Measurements from ENCODE around the gene THBS2. TPM values are rescaled to one million over a fixed set of nuclear protein-coding genes. Genes with fewer than 3 reads are reported as not detected.

Gene THBS2
- total RNA-seq, 1 experiment from 2014 or later: not detected

- Mint-ChIP-seq H3K4me1 (ENCODE audit: insufficient read depth, unreplicated experiment) (peaks cover 6% of the 10 kb centered on the region), H3K4me3 (ENCODE audit: unreplicated experiment) (no peak overlapping the region), H3K27me3 (ENCODE audit: insufficient read depth, unreplicated experiment) (no peaks in the 10 kb centered on the region), H3K27ac (ENCODE audit: low read depth, unreplicated experiment) (no peak overlapping the region), H3K36me3 (ENCODE audit: insufficient read depth, unreplicated experiment) (peaks cover 7% of the 10 kb centered on the region), H3K9me3 (ENCODE audit: unreplicated experiment) (no peaks in the 10 kb centered on the region)
- DNase-seq (ENCODE audit: unreplicated experiment): no peak
- POLR2A ChIA-PET: no interaction called here
- no peak for TF ChIP-seq CTCF (IDR thresholded peaks at IDR 0.05; ENCODE audit: unreplicated experiment)
- CTCF ChIA-PET: no interaction called here
- BruUV-seq (replicated peaks): no TSS peak
- intact Hi-C loops (cut with micrococcal nuclease): no loop called here
Measured at GRCh38 chr6:169177516-169178166, 76.0 kb downstream of the THBS2 start.

- no peak for DNase-seq (ENCODE audit: unreplicated experiment)
- intact Hi-C loops (cut with micrococcal nuclease): no loop called here
- Mint-ChIP-seq H3K4me3 (ENCODE audit: unreplicated experiment) (no peak overlapping the region), H3K4me1 (ENCODE audit: insufficient read depth, unreplicated experiment) (peaks cover 13% of the 10 kb centered on the region), H3K27me3 (ENCODE audit: insufficient read depth, unreplicated experiment) (no peaks in the 10 kb centered on the region), H3K9me3 (ENCODE audit: unreplicated experiment) (no peaks in the 10 kb centered on the region), H3K36me3 (ENCODE audit: insufficient read depth, unreplicated experiment) (peaks cover 7% of the 10 kb centered on the region), H3K27ac (ENCODE audit: low read depth, unreplicated experiment) (no peak overlapping the region)
- CTCF ChIA-PET: no interaction called here
- POLR2A ChIA-PET: no interaction called here
- TF ChIP-seq CTCF (IDR thresholded peaks at IDR 0.05; ENCODE audit: unreplicated experiment): no peak
- no TSS peak for BruUV-seq (replicated peaks)
Measured at GRCh38 chr6:169176361-169176991, 77.2 kb downstream of the THBS2 start.

GRCh38 chr6:169175360-169175887 is 78.2 kb downstream of the THBS2 start:
- Mint-ChIP-seq H3K4me3 (ENCODE audit: unreplicated experiment) (no peak overlapping the region), H3K4me1 (ENCODE audit: insufficient read depth, unreplicated experiment) (peaks cover 13% of the 10 kb centered on the region), H3K36me3 (ENCODE audit: insufficient read depth, unreplicated experiment) (peaks cover 7% of the 10 kb centered on the region), H3K27me3 (ENCODE audit: insufficient read depth, unreplicated experiment) (no peaks in the 10 kb centered on the region), H3K9me3 (ENCODE audit: unreplicated experiment) (no peaks in the 10 kb centered on the region), H3K27ac (ENCODE audit: low read depth, unreplicated experiment) (no peak overlapping the region)
- ChIA-PET CTCF (interaction anchor here (0.6 kb wide), 1 partner anchor 219 kb away, joined by 5 read pairs; no protein-coding TSS in a partner anchor), POLR2A (interaction anchor here (0.9 kb wide), 1 partner anchor 64 kb away, joined by 3 read pairs; no protein-coding TSS in a partner anchor)
- no peak for DNase-seq (ENCODE audit: unreplicated experiment)
- no peak for TF ChIP-seq CTCF (IDR thresholded peaks at IDR 0.05; ENCODE audit: unreplicated experiment)
- intact Hi-C loops (cut with micrococcal nuclease): no loop called here
- no TSS peak for BruUV-seq (replicated peaks)

- no peak for TF ChIP-seq CTCF (IDR thresholded peaks at IDR 0.05; ENCODE audit: unreplicated experiment)
- POLR2A ChIA-PET: interaction anchor here (0.6 to 0.9 kb wide), 2 partner anchors 9 to 64 kb away, joined by 3 read pairs; no protein-coding TSS in a partner anchor
- BruUV-seq (replicated peaks): no TSS peak
- no peak overlapping the region for H3K4me3 Mint-ChIP-seq (ENCODE audit: unreplicated experiment)
- intact Hi-C loops (cut with micrococcal nuclease): no loop called here
- no peak for DNase-seq (ENCODE audit: unreplicated experiment)
- H3K9me3 Mint-ChIP-seq (ENCODE audit: unreplicated experiment): no peaks in the 10 kb centered on the region
- CTCF ChIA-PET: no interaction called here
- H3K27me3 Mint-ChIP-seq (ENCODE audit: insufficient read depth, unreplicated experiment): no peaks in the 10 kb centered on the region
- H3K36me3 Mint-ChIP-seq (ENCODE audit: insufficient read depth, unreplicated experiment): peaks cover 7% of the 10 kb centered on the region
- H3K4me1 Mint-ChIP-seq (ENCODE audit: insufficient read depth, unreplicated experiment): peaks cover 13% of the 10 kb centered on the region
- no peak overlapping the region for H3K27ac Mint-ChIP-seq (ENCODE audit: low read depth, unreplicated experiment)
Measured at GRCh38 chr6:169174516-169175359, 78.9 kb downstream of the THBS2 start.
